Stimulated activated CD8-positive, alpha-beta memory T cell treated with anti-CD3 and anti-CD28 coated beads, Interleukin-7, amount 100 ng/mL, for 1 hour (primary cell): ENCODE results near the gene NOC2L.

ENCODE experiments used
- DNase-seq, 2 donors: peaks; one replicate each; pipeline ENCODE4 v3.0.0-alpha.2; 2020; ENCODE audit warnings: low read depth in 2 of 2

The NOC2L gene

DNA sequence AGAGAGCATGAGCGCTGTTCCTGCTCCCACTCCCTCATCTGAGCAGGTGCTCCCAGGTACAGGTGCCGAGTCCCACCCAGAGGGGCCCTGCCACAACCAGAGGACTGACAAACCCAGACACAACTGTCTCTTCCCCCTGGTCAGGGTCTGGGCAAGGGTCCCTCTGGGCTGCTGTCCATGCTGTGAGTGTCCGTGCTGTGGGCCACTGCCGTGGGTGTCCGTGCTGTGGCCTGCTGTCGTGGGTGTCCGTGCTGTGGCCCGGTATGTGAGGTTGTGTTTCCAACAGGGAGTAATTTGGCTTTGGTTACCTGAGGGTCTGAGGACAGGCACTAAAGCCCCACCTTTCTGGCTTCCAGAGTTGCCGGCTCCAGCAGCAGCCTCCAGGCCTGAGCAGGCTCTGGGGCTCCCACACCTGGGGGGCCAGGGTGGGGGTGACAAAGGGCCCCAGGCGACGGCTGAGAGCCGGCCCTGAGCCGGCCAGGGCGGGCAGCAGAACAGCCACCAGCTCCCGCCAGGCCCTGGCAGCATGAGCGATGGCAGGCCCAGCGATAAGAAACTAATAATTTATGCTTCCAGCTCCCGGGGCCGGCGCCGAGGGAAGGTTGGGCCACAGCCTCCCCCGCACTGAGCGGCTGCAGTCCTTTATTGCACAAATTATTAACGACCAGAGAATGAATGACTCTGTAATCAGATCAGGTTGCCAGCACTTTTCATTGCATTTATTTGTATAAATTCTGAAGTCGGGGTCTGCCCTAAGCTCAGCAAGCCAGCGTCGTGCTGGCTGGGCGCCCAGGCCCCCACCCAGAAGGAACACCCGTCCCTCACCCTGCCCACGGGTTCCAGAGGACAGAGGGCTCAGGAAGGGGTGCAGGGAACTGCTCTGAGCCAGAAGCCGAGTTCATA is 42.6 kb downstream of the NOC2L start:
- DNase-seq, result no peak

DNA sequence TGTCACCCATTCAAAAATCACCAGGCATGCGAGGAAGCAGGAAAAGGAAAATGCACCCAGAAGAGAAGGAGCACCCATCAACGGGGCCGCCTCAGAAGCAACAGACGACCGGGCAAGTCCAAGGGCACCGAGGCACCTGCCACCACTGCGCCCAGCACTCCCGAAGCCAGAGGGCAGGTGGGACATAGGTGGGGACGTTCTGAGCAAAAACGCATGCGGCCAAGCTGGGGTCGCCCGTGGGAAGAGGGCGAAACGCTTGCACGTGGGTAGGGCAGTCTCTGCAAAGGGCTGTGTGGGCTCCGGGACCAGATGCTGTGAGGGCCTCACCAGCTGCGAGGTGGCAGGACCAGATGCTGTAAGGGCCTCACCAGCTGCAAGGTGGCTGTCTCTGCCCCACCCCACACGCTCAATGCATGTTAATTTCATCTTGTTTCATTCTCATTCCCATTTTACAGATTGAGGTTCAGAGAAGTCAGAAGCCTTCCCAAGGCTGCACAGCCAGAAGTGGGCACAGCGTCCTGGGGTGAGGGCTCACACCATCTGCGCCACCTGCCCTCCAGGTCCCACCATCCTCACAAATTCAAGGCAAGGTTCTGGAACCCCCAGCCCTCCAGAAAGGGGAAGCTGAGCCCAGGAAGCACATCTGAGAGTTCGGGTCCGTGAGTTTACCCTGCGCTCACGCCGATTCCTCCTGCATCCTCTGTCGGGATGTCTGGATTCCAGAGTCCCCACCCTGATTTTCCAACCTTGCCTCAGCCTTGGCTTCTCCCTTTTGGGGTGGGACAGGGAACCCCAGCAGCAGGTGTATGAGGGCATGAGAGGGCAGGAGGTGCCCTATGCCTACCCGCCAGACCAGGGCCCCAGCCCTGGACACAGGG is 43.5 kb downstream of the NOC2L start:
- DNase-seq, result no peak

DNA sequence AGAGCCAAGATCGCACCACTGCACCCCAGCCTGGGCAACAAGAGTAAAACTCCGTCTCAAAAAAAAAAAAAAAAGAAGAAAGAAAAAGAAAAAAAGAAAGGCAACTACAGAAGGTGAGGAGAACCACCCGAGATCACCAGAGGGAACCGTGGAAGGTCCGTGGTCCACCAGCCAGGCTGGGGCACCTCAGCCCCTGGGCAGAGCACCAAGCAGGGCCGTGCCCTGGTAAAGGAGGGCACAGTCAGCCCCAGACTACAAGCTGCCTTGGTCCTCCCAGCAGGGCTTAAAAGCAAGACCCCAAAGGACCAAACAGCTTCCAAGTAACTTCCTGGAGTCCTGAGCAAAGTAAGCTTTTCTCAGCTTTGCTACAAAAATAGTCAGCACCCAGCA is 44.2 kb downstream of the NOC2L start:
- no peak for DNase-seq

DNA sequence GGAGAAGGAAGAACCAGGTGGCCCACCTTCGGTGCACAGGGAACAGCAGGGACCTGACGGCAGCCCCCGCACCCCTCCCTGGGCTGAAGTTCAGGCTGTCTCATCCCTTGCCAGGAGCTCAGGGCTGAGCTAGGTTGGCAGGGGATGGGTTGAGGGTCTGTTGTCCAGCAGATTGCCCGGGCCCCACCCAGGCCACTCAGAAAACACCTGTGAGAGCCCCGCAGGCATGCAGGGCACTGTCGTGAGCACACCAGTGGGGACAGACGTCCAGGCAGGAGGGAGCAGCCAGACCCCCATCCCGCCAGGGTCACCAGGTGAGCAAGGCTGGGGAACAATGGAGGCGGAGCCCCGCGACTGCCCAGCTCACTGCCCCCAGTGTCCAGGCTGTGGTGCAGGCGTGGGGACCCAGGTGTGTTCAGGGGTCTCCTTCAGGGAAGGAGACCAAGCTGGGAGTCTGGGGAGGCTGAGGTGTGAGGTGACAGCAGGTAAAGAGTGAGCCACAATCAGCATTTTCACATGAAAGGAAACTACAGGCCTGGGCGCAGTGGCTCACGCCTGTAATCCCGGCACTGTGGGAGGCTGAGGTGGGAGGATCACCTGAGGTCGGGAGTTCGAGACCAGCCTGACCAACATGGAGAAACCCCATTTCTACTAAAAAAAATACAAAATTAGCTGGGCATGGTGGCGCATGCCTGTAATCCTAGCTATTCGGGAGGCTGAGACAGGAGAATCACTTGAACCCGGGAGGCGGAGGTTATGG is 44.7 kb downstream of the NOC2L start:
- no peak for DNase-seq

DNA sequence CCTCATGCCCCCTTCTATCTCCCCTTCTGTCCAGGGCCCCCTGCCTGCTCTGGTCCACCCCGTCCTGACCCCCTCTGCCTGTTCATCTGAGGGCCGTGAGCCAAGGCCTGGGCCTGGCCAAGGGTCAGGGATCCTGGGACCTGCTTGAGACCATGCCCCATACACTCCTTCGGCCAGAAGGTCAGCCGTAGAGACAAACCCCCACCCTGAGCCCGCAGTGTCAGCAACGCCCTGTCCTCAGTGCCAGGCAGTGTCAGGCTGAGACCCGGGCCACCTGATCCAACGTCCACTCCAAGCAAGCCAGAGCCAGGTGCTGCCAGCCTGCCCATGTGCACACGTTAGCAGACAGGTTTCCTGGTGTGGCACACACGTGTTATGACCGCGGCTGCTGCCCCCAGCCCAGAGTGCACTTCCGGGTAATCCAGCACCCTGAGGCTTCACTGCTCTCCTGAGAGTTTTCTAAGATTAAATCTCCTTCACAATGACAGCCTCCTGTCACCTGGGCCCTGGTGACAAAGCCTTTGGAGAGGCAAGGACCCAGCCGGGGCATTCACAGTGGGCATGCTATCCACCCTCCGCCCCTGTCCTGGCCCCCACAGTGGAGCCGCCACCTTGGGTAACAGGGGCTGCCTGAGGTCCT is 45.4 kb downstream of the NOC2L start:
- DNase-seq, result no peak

DNA sequence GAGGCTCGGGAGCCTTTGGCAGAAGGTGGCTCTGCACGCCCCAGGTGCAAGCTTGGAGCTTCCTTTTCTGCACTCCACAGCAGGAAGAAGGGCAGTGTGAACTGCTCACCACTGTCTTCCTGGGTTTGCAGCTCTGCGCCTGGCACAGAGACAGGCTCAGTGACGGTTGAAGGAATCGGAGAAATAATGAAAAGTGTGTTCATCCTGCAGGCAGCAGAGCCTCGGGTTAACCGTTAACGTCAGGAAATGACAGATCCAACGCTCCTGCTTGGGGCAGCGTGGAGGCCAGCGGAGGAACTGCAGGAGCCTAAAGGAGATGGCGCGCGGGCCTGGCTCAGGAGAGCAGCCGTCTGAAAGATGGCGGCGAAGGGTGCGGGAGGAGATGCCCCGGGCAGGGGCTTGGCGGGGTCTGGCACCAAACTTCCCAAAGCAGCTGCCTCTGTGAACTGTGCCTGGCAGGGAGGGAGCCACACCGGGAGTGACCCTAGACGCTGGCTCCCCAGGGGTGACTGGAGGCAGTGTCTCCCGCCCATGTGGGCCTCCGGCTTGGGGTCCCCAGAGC is 46.2 kb downstream of the NOC2L start:
- no peak for DNase-seq

DNA sequence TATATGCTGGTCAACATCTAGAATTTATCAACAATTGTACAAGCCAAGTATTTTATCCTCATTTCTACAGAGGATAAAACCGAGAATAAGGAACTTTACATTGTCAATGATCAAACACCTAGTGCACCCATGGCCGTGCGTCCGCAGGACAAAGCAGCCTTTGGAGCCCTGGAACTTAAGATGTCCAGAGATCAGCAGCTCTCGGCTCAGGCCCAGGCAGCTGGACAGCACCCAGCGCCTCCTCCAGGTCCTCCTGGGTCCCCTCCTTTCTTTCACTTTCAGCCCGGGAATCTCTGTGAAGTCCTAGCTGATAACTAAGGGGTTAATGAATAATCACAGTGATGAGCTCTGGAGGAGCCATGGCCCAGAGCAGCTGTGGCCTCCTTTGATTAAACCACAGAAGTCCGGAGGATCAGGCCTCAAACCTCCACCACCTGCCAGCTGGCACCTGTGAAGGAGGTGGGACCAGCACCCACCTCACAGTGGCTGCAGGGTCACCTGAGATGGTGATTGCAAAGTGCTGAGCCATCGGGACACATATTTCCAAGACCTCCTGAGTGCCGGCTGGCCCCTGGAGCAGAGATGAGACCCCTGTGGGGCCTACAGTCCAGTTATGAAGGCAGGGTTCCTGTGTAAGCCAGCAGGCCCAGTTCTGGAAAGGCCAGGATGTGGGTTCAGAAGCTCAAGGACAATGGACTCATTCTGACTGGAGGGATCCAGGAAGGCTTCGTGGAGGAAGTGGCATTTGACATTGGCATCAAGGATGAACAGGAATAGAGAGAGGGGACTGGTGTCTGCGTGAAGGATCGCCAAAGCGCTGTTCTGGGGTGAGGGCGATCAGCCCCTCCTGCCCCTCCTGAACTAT is 46.9 kb downstream of the NOC2L start:
- DNase-seq, result no peak

DNA sequence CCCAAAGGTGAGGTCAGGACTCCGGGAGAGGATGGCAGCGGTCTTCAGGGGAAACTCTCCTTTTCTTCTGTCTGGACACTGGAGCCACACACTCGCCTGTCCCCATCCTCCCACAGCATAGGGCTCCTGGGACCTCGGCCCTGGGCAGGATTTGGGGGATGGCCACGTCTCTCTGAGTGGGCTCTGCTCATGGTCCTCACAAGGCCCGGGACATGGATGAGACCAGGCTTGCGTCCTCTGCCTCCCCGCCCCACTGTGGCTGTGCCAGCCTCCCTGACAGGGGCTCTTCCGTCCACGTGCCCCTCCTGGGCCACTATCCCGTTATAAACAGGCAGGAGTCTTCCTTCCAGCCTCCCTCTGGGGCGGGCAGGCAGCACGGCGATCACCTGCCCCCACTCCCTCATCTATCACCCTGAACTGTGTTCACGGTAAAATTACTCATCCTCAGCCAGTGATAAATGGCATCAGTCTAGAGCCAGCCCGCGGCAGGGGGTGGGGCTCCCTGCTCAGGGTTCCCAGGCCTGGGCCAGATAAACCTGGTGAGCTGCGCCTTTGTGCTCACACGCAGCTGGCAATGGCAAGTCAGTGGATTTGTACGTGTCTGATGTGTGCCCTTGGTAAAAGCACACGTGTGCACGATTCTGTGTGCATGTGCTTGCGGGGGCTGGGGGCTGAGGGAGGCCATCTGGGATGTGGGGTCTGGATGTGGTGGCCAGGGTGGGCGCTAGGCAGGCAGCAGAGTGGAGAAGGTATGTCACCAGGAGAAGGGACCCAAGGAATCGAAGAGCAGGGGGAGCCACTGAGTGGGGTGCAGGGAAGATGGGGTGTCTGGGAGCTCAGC is 48.0 kb downstream of the NOC2L start:
- DNase-seq, result no peak

DNA sequence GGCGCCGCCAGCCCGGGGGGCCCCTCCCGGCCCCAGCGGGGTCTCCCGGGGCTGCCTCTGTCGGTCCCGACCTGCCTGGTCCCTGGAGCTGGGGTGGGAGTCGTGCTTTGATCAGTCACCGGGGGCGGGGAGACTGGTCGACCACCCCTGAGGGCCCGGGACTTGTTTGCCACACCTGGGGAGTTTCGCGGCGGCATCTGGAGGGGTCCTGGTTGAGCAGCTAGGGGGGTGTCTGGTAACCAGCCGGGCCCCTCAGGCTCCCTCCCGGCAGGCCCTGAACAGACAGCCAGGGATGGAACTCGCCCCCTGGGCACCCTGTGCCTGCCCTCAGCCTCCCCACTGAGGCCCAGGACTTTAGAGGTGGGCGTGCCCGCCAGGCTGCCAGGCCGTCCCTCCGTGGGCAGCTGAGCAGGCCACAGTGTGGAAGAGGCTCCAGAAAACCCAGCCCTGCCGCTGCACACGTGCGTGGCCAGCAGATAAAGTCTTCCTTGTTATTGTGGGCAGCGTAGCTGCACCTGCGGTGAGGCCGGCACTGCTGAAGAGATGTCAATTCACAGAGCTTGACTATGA is 48.7 kb downstream of the NOC2L start:
- DNase-seq, result no peak

DNA sequence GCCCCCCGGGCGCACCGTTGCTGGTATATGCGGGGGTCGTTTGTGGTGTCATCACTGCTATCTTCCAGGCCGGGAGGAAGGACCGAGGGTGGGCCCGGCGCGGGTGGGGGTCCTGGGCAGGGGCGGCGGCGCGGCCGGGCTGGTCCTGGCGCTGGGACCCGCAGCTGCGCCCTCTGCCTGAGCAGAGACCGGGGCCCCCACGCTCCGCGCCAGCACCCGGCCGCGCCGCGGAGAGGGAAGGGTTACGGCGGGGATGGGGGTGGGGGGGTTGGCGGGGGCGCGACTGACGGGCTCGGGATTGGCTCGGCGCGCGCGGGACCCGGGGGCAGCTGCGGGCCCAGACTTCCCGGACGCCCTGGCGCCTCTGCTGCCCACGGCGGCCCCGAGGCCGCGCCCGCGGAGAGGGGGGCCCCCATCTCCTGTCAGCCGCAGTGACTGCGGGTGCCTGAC is 49.2 kb downstream of the NOC2L start:
- DNase-seq, result no peak

DNA sequence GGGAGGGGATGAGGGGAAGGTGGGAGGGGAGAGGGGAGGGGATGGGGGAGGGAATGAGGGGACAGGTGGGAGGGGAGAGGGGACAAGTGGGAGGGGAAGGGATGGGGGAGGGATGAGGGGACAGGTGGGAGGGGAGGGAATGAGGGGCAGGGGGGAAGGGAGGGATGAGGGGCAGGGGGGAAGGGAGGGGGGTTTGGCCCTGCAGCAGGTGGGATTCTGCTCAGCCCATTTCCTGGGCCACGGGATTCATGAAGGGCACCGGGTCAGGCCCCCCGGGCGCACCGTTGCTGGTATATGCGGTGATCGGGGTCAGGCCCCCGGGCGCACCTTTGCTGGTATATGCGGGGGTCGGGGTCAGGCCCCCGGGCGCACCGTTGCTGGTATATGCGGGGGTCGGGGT is 50.4 kb downstream of the NOC2L start:
- DNase-seq, result no peak

DNA sequence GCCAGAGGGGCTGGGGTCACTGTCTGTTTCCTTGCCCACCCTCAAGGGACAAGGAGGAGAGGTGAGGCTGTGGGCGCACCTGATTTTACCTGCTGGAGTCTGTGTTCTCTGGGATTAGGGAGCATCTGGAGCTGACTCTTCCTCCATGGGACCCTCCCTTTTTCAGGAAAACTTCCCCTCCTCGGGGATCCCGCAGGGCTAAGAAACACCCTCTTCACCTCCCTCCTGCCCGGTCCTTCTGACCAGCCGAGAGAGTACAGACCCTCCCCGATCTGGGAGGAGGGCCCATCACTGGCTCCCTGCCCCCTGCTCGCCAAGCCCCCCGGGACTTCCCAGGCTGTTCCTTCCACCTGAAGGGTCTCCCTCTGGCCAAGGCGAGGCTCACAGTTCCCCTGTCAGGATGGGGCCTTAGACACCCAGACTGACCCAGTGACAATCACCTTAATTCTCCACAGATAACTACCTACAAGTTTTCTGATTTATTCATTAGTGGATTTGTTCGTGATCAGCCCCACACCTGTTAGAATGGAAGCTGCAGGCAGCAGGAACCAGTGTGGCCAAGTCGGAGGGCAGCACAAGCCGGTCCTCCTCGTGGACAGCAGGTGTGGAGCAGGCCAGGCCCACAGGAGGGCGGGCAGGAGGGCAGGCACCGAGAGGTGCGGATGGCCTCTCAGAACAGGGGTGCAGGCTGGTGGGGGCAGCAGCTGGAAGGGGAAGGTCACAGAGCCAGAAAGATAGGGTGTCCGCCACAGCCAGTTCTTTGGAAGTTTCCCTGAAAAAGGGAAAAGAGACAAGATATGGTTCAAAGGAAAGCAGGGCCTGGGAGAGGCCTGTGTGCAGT is 51.2 kb downstream of the NOC2L start:
- DNase-seq, result no peak

DNA sequence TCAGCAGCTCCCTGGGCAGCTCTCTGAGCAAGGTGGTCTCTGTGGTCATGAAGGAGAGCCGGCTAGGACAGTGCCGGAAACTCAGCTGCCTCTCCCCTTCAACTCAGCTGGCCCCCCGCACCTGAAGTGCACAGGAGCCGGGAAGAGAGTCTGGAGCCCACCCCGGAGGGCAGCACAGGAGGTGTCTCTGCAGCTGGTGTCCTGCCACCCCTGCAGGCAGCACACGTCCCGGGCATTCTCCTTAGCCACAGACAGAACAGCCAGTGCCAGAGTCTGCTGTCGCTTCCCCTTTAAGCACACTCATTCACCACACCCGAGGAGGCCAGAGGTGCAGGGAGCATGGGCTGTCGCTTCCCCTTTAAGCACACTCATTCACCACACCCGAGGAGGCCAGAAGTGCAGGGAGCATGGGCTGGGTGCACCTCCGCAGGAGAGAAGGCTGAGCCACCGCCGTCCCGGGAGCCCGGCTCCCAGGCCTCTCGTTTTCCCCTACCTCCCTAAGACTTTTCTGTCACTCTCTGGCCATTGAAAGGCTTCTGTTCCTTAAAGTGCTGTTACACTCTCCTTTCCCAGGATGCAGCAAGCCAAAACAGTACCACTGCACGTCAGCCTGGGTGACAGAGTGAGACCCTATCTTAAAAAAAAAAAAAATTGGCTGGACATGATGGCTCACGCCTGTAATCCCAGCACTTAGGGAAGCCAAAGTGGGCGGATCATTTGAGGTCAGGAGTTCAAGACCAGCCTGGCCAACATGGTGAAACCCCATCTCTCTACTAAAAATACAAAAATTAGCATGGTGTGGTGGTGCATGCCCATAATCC is 52.2 kb downstream of the NOC2L start:
- no peak for DNase-seq

DNA sequence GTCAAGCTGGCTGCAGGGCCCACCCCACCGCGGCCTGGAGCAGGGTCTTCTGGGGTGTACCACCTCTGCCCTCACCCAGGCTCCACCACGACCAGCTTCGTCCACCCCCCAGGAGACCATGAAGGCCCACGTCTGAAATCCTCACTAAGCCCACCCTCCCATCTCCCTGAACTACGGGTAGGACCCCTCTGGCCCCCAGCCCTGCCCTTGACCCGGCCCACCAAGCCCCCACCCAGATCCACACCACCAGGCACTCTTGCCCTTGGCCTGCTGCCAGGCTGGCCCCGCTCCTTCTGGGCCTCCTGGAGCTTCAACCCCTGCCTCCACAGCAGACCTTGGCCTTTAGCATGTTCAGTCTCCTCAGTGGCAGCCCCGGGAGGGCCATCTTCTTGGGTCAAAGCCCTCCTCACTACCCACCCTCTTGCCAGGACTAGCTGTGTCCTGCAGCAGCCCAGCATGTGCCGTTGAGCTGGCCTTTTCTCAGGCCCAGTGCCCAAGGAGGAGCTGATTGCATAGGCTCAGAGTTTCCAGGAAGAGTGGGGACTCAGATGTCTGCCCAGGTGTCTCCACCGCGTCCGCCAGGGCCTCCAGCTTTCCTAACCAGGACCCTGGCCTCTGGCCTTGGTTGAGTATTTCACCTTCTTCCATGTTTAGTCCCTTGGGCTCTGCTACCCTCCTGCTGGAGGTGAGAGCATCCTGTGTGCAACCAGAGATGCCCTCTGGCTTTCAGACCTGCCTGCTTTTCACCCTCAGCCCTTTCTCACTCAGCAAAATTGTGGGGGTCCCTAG is 53.1 kb downstream of the NOC2L start:
- DNase-seq, result no peak

DNA sequence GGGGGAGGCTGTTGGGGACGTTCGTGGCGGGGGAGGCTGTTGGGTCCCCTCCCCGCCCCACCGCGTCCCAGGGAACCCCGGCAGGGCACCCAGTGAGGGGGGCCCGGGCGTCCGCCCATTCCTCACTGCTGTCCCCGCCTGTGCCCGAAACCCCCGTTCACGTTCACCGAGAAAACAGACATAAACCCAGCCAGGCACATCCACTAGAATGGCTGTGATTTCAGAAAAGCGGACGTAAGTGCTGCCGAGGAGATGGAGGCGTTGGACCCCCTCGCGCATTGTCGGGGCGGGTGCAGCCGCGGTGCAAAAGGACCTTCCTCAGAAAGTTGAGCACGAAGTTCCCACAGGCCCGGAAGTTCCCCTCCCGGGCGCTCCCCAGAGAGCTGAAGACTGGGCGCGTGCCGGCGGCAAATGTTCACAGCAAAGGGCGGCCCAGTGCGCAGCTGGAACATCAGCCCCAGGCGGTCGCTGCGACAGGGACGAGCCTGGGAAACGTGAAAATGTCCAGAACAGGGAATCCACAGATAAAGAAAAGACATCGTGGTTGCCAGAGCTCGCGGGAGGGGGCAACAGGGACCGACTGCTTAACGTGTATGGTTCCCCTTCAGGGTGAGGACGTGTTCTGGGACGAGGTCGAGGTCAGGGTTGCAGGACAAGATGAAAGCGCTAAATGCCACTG is 53.8 kb downstream of the NOC2L start:
- no peak for DNase-seq
